GM18498 (cell line): ENCODE results near the gene ZNF385B.
"Not testable (repeated sequence)": the region's sequence is repeated elsewhere in the genome, so short reads cannot be mapped to it uniquely, and the experiment has no call there.

Experiments
- ATAC-seq: cut with Tn5 transposase; IDR thresholded peaks from one replicate; pipeline ENCODE4 v1.9.1; 2021; ENCODE audit warnings: mild to moderate bottlenecking, moderate library complexity; ENCODE audit not compliant: unreplicated experiment

The ZNF385B gene

GRCh38 chr2:179861416-179862067 is at the start of gene ZNF385B:
ZNF385B (minus strand) TSS chr2:179861612.
- peak; percentile 38 for ATAC-seq

GRCh38 chr2:179910735-179911113 is 49.3 kb upstream of the ZNF385B start:
- ATAC-seq, result no peak

- ATAC-seq, result no peak
Observed at GRCh38 chr2:179909845-179910734, 48.7 kb upstream of the ZNF385B start.

GRCh38 chr2:179900655-179901054 is 39.2 kb upstream of the ZNF385B start:
- no peak for ATAC-seq

- ATAC-seq, result no peak
Observed at GRCh38 chr2:179899666-179900065, 38.3 kb upstream of the ZNF385B start.

GRCh38 chr2:179898873-179899272 is 37.5 kb upstream of the ZNF385B start:
- peak; percentile 89 for ATAC-seq

GRCh38 chr2:179893616-179894015 is 32.2 kb upstream of the ZNF385B start:
- no peak for ATAC-seq

- no peak for ATAC-seq
Observed at GRCh38 chr2:179891237-179891636, 29.8 kb upstream of the ZNF385B start.

GRCh38 chr2:179890666-179891065 is 29.3 kb upstream of the ZNF385B start:
- ATAC-seq, result no peak

- not testable (repeated sequence) for ATAC-seq
Observed at GRCh38 chr2:179888642-179889041, 27.2 kb upstream of the ZNF385B start.

GRCh38 chr2:179884193-179884592 is 22.8 kb upstream of the ZNF385B start:
- ATAC-seq, result no peak

- no peak for ATAC-seq
Observed at GRCh38 chr2:179882851-179883806, 21.7 kb upstream of the ZNF385B start.

GRCh38 chr2:179877601-179878364 is 16.4 kb upstream of the ZNF385B start:
- no peak for ATAC-seq

GRCh38 chr2:179876266-179876665 is 14.9 kb upstream of the ZNF385B start:
- ATAC-seq, result no peak

- no peak for ATAC-seq
Observed at GRCh38 chr2:179875864-179876263, 14.5 kb upstream of the ZNF385B start.

- ATAC-seq, result no peak
Observed at GRCh38 chr2:179862898-179863458, 1.6 kb upstream of the ZNF385B start.

GRCh38 chr2:179861027-179861415 is 391 bp downstream of the ZNF385B start:
- ATAC-seq, result peak; percentile 56

- peak; percentile 44 for ATAC-seq
Observed at GRCh38 chr2:179860255-179861026, 971 bp downstream of the ZNF385B start.

GRCh38 chr2:179859523-179859922 is 1.9 kb downstream of the ZNF385B start:
- ATAC-seq, result no peak
